ENCODE measurements around the gene FIGNL1. TPM values are rescaled to one million over a fixed set of nuclear protein-coding genes. Genes with fewer than 3 reads are reported as not detected.

The FIGNL1 gene
- total and polyA plus RNA-seq, 10 of the 15 experiments (the other 5 are each of a cell fraction or from before 2014, with no cell fraction given) = 11.5 to 37.4 (median 29.0) TPM

DNA sequence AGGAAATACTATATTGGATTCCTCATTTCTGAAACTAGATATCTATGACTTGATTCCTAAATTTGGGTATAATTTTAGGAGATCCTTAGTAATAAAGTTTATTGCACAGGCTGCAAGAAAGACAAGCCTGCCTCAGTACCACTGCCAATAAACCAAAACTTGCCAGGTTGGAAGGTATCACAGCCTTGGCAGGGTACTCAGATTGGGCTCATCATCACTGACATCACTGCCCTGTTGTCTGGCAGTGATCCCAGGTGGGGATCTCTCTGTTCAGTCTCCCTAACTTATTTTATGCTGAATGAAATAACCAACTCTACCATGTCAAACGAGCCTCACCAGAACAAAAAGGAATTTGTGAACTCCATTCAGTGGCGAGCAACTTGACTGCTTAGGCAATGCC lies 18.8 kb downstream of the FIGNL1 start:
- SMC1A ChIA-PET (ENCODE audit: uncharacterized antibody, unreplicated experiment) = interaction anchor here (2.5 kb wide), 1 partner anchor 11 kb away, joined by 10 read pairs; no protein-coding TSS in a partner anchor
- WGBS (ENCODE audit: insufficient coverage, insufficient replicate concordance, low lambda C conversion rate, missing lambda C conversion rate) = 95% methylated on average over 2 of the region's 2 CpGs
- RAD21 ChIA-PET (ENCODE audit: unreplicated experiment) = no interaction called here
- TF ChIP-seq YY1 (IDR thresholded peaks at IDR 0.05; ENCODE audit: low read depth, low read length) = no peak
- no peak overlapping the region for H2AFZ ChIP-seq (ENCODE audit: control insufficient read depth, low read depth, low read length)
- ATAC-seq (no peak), DNase-seq (ENCODE audit: low read depth, low spot score) (no peak), FAIRE-seq (no peak)
- BruUV-seq (replicated peaks) = no TSS peak
- POLR2A ChIA-PET = no interaction called here
- H3K4me2 ChIP-seq (ENCODE audit: control insufficient read depth, insufficient read depth) = no peak overlapping the region
- no peaks in the 10 kb centered on the region for H3K4me1 ChIP-seq (ENCODE audit: control insufficient read depth, insufficient read depth, low read length)
- in situ Hi-C loops (cut with MboI) = no loop called here
- H3K9me3 ChIP-seq (replicated peaks; ENCODE audit: control insufficient read depth, insufficient read depth, low read length) = no peaks in the 10 kb centered on the region
- CTCF ChIA-PET = interaction anchor here (1.7 kb wide), 1 partner anchor 11 kb away, joined by 4 read pairs; no protein-coding TSS in a partner anchor
- intact Hi-C loops (cut with micrococcal nuclease; ENCODE audit: unreplicated experiment) = no loop called here
- H3K4me3 ChIP-seq = no peak overlapping the region
- no peaks in the 10 kb centered on the region for H4K20me1 ChIP-seq (ENCODE audit: control insufficient read depth, insufficient read depth)
- no peaks in the 10 kb centered on the region for H3K79me2 ChIP-seq (ENCODE audit: control insufficient read depth, insufficient read depth, low read length)
- H3K27ac ChIP-seq (ENCODE audit: control insufficient read depth, insufficient read depth) = no peak overlapping the region
- no peak overlapping the region for H3K9ac ChIP-seq (ENCODE audit: control insufficient read depth, insufficient read depth, low read length)
- H3K36me3 ChIP-seq (ENCODE audit: control insufficient read depth in 2 of 2, insufficient read depth in 2 of 2, low read length in 1 of 2) = no peaks in the 10 kb centered on the region
- H3K27me3 ChIP-seq (replicated peaks in 1 of 2; ENCODE audit: control insufficient read depth in 2 of 2, insufficient read depth in 2 of 2, low read length in 1 of 2) = no peaks in the 10 kb centered on the region

- no peaks in the 10 kb centered on the region for H3K79me2 ChIP-seq (ENCODE audit: control insufficient read depth, insufficient read depth, low read length)
- no peaks in the 10 kb centered on the region for H3K9me3 ChIP-seq (replicated peaks; ENCODE audit: control insufficient read depth, insufficient read depth, low read length)
- no peak overlapping the region for H2AFZ ChIP-seq (ENCODE audit: control insufficient read depth, low read depth, low read length)
- no peak overlapping the region for H3K27ac ChIP-seq (ENCODE audit: control insufficient read depth, insufficient read depth)
- no peaks in the 10 kb centered on the region for H3K4me1 ChIP-seq (ENCODE audit: control insufficient read depth, insufficient read depth, low read length)
- DNase-seq (ENCODE audit: low read depth, low spot score) = no peak
- intact Hi-C loops (cut with micrococcal nuclease; ENCODE audit: unreplicated experiment) (no loop called here), in situ Hi-C loops (cut with MboI) (no loop called here)
- ChIA-PET SMC1A (ENCODE audit: uncharacterized antibody, unreplicated experiment) (interaction anchor here (0.6 to 3.1 kb wide), 5 partner anchors 9 to 21 kb away, joined by 3 to 17 read pairs (median 10); no protein-coding TSS in a partner anchor), POLR2A (no interaction called here), CTCF (interaction anchor here (1.0 to 14.6 kb wide), 7 partner anchors 11 to 336 kb away, joined by 3 to 257 read pairs (median 8); partner anchors contain the start of genes FIGNL1 and ZPBP), RAD21 (ENCODE audit: unreplicated experiment) (interaction anchor here (1.7 to 2.2 kb wide), 2 partner anchors 11 to 13 kb away, joined by 7 to 8 read pairs; no protein-coding TSS in a partner anchor)
- no peaks in the 10 kb centered on the region for H4K20me1 ChIP-seq (ENCODE audit: control insufficient read depth, insufficient read depth)
- no peak overlapping the region for H3K4me3 ChIP-seq
- H3K27me3 ChIP-seq (replicated peaks in 1 of 2; ENCODE audit: control insufficient read depth in 2 of 2, insufficient read depth in 2 of 2, low read length in 1 of 2) = no peaks in the 10 kb centered on the region
- no peaks in the 10 kb centered on the region for H3K36me3 ChIP-seq (ENCODE audit: control insufficient read depth in 2 of 2, insufficient read depth in 2 of 2, low read length in 1 of 2)
- no TSS peak for BruUV-seq (replicated peaks)
- no peak for TF ChIP-seq CTCF (IDR thresholded peaks at IDR 0.05 in 2 of 3, conservative IDR thresholded peaks at IDR 0.05 in 1 of 3; ENCODE audit: control insufficient read depth in 2 of 3, extremely low read depth in 1 of 3, insufficient read depth in 1 of 3, low read depth in 3 of 3, low read length in 3 of 3)
- no peak for TF ChIP-seq POU2F2 (IDR thresholded peaks at IDR 0.05; ENCODE audit: borderline replicate concordance, low read depth, low read length)
- WGBS (ENCODE audit: insufficient coverage, insufficient replicate concordance, low lambda C conversion rate, missing lambda C conversion rate) = 66% methylated on average over 3 of the region's 3 CpGs
- H3K9ac ChIP-seq (ENCODE audit: control insufficient read depth, insufficient read depth, low read length) = no peak overlapping the region
- no peak overlapping the region for H3K4me2 ChIP-seq (ENCODE audit: control insufficient read depth, insufficient read depth)
- ATAC-seq = no peak
- FAIRE-seq = no peak
These were observed 21.2 kb downstream of the FIGNL1 start for GRCh38 chr7:50428911-50429310.
